ENCODE results near the gene SCN3A.

The SCN3A gene

DNA sequence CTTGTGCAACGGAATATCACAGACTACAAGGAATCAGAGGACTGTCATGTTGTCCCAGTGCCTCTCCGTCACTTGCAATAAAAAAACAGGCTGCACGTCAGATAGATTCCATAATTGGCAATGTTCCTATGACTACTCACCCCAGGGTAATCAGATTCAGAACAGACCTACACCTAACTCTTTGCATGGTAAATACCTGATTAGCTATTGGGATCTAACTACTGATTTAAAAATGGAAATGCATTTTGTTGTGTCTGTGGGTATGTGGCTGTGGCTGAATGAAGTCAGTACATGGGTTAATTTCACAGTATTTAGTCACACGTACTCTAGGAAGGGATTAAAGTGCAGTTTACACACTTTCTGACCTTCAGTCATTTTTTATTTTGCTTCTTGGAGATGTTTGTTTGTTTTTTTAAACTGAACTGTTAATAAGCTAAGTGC is 91.7 kb downstream of the SCN3A start:
- DNase-seq (ENCODE audit: low read depth, low spot score) = peak; percentile 6

DNA sequence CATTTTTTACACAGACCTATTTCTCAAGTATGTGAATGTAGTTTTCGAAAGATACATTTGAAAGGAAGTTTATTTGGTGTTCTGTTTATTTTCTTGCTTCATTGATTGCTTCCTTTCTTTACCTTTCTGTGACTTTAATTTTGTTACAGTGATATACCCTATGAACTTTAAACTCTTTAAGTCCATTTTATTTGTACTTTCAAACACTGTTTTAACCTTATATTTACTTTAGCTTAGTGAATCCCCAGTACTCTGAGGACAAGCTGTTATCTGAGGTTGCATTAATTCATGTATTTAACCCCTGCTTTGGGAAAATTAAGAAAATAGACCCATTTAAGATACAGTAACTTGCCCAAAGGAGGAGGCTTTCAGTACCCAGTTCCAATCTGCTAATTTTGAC is 93.5 kb downstream of the SCN3A start:
- DNase-seq (ENCODE audit: low read depth, low spot score) = no peak

DNA sequence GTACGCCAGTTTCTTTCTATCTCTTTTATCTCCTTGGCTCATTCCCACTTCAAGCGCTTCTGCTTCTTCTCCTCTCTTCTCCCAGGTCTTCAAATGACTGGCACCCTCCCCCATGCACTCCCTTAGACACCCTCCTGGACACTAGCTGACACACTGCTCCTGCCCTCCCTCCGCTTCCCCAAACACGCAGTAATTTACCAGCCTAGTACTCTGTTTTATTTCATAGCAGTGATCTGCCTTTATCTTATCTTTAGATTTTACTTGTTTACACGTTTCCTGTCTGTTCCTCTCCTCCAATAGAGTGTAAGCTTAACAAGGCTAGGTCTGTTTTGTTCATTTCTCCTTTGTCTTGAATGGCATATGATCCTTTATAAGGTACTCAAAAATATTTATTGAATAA is 93.9 kb downstream of the SCN3A start:
- no peak for DNase-seq (ENCODE audit: low read depth, low spot score)

DNA sequence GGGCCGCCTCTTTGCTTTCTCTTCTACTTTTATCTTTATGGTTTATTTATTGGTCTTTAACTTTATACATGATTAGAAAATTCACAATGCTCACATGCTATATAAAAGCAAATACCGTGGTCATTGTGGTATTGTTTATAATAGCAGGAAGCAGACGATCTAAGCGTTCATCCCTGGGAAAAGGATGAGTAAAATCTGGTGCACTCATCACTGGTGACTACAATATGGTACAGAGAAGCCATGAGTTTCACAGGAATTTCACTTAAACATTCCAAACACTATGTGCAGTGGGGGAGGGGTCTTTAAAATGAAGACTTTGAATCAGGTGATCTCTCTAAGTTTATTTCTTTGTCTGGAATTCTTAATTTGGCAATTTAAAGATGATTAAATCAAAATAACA is 97.9 kb downstream of the SCN3A start:
- no peak for DNase-seq (ENCODE audit: low read depth, low spot score)

DNA sequence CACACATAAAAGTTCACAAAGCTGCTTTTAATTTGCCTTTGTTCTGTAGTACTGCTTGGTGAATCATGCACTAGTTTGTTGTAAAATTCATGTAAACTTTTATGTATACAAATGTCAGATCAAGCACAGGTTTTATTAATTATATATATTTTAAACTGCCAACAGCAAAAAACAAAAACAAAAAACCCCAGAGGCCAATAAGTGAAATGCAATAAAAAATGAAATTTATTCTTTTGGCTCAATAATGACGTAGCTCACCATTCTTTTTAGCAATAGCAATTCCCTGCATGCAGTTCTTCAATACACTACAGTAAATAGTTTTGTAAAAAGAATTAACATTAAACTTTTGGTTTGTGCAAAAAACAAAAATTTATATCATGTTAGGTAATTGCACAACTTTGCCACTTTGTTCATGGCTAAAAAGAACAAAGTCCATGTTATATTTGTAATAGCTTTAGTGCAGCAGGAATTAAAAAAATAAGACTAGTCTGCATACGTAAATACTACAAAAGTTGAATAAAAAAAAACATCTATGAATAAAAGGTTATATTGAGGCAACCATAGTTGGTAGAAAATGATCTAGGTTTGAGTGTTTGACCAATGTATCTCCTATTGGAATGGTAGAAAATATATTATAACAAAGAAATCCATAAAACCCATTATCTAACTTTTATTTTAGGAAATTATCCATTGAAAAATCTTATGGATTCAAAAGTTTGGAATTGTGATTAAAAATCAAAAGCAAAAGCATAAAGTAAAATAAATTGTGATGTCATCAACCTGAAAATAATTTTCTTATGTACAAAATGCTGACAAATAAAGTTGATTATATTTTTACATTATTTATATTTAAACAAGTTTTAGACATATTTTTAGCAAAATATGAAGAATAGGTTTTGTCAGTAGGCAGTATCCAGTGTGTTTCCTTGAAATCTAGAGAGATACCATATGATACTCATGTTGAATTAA is 115.6 kb downstream of the SCN3A start:
- no peak for DNase-seq (ENCODE audit: low read depth, low spot score)

DNA sequence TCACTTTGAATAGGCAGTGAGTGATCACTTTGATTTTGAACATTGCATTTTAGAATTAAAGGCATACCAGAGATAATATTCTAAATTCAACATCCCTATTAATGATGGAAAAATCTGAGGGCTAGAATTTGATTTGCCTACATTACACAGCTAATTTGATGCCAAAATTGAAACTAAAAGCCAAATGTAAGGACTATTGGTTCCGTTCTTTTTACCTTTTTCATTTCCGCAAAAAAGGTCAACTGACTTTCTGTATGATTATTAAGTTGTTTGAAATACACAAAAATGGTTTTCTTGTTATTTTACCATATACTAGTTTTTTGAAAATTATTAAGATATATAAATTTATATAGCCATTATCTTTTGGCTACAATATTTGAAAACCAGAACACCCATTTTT is 117.5 kb downstream of the SCN3A start:
- DNase-seq (ENCODE audit: low read depth, low spot score) = no peak

DNA sequence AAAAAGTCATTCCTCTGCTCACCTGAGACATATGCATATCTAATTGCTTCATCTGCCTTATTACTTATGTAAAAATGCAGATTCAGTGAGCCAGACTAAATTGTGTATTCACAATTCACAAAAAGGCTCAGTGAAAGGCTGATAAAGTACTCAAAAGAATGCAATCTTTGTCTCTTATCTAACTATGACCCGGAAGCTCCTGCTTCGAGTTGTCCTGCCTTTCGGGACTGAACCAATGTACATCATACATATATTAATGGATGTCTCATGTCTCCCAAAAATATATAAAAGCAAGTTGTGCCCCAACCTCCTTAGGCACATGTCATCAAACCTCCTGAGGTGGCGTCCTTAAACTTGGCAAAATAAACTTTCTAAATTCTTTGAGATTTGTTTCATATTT is 120.5 kb downstream of the SCN3A start:
- no peak for DNase-seq (ENCODE audit: low read depth, low spot score)

DNA sequence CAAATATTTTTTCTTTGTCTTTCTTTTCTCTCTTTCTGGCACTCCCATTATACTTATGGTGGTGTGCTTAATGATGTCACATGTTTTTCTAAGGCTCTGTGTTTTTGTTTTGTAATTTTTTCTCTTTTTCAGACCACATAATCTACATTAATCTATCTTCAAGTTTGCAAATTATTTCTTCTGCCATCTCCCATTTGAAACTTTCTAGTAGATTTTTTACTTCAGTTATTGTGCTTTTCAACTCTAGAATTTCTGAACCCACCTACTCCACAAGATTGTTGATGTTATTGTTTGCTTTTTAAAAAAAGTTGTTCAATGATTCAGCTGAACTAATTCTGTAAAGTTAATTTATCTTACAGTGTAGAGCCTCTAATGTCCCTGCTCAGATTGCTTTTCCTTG is 121.4 kb downstream of the SCN3A start:
- no peak for DNase-seq (ENCODE audit: low read depth, low spot score)

DNA sequence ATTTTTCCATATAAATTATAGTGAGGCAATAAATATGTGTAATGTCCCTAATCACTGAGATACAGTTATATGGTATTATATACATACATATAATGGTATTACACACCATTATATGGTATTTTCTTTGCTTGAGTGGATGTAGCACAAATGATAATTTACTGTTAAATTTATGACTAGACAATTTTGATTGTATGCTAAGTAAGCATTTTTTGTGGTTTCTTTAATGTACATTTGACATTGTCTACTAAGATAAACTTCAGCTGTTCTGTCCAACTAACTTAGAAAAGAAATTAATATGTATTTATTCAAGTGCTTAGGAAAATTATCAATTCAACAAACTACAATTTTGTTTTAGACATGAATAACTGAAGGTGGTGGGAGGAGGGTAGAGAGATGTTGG is 122.6 kb downstream of the SCN3A start:
- no peak for DNase-seq (ENCODE audit: low read depth, low spot score)

DNA sequence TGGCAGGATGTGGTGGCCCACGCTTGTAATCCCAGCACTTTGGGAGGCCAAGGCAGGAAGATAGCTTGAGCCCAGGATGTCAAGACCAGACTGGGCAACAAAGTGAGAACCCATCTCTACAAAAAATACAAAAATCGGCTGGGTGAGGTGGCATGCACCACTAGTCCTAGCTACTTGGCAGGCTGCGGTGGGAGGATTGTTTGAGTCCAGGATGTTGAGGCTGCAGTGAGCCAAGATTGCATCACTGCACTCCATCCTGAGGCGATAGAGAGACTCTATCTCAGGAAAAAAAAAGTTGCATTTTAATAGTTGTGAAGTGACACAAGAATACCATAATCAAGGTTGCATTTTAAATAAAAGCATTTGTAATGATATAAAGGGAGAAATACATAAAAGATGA is 124.4 kb downstream of the SCN3A start:
- DNase-seq (ENCODE audit: low read depth, low spot score) = no peak

DNA sequence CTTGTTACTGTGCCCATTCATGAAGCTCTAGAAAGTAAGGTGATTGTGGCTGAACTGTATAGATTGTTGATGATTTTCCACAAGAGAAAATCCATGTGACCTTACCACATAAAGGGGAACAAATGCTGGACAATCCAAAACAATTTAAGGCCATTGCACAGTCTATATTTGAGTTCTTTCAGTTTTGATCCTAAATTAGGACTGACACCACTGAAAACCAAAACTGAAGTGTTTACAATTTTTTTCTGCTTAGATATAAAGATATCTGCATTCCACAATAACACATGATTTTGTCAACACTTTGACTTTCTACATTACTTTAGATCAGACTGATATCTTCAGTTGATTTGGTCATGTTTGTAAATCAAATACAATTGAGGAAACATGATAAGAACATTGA is 124.9 kb downstream of the SCN3A start:
- DNase-seq (ENCODE audit: low read depth, low spot score) = no peak

DNA sequence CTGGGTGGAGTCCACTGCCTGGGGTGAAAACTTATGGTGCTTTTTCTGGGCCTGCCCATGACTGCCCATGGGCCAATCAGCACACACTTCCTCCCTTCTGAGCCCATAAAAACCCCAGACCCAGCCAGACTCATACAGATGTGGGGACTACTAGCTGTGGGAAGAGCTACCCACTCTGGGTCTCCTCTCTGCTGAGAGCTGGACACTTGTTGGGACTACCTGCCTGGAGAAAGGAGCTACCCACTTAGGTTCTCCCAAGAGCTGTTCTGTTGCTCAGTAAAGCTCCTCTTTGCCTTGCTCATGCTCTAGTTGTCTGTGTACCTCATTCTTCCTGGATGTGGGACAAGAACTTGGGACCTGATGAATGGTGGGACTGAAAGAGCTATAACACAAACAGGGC is 129.0 kb downstream of the SCN3A start:
- DNase-seq (ENCODE audit: low read depth, low spot score) = no peak

DNA sequence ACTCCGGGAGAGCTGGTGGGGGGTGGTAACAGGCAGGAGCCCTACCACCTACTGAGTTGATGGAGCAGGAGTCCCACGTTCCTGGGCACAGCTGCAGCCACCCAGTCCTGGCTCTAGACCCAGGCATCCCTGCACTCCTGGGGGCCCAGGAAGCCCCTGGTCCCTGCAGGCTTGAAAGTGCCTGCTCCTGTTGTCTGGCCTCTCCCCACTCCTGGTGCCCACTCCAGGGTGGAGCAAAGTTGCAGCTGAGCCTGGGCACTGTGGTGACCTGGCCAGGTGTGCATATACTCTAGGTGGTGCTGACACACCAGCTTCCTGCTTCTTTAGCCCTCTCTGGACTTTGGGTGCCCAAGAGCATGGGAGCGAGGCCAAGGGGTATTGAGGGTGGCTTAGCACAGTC is 129.5 kb downstream of the SCN3A start:
- no peak for DNase-seq (ENCODE audit: low read depth, low spot score)

DNA sequence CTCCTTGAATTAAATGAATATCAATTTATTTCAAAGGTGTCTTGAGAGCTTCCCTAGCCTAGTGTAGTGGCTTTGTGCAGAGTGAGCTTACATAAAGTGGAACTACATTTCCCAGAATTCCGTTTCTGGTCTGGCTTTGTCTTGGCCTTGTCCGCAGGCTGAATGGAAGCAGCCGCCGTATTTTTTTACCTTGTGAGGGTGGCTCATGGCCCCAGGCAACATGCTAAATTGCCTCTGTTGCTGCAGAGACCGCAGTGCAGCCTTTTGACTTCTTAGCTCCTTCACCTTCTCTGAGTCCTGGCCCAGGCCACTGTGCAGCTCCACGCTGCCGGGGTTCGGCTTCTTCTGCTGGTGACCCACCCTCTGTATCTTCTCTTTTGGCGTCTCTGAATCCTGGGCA is 133.8 kb downstream of the SCN3A start:
- DNase-seq (ENCODE audit: low read depth, low spot score) = no peak

DNA sequence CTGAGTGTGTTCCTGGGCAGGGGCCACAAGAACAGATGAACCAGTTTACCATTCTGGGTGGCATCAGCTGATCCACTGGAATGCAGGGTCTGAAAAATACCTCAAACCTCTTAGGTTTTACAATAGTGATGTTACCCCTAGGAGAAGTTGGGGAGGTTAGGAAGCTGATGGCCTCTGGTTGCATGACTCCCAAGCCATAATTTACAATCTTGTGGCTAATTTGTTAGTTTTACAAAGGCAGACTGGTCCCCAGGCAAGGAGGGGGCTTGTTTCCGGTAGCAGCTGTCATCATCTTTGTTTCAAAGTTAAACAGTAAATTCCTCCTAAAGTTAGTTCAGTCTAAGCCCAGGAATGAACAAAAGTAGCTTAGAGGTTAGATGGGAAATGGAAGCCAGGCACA is 134.7 kb downstream of the SCN3A start:
- peak; percentile 6 for DNase-seq (ENCODE audit: low read depth, low spot score)

DNA sequence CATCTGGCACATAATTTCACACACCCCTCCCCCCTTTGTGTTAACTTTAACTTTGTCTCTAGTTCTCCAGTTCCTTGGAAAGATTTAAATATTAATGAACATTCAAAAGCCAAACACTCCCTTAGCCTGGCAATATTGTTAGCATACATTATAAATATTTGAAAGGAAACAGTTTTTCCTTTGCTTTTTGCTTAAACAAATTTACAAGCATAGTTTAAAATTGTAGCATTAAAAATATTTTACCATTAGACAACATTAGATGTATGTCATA is 135.4 kb downstream of the SCN3A start:
- no peak for DNase-seq (ENCODE audit: low read depth, low spot score)

DNA sequence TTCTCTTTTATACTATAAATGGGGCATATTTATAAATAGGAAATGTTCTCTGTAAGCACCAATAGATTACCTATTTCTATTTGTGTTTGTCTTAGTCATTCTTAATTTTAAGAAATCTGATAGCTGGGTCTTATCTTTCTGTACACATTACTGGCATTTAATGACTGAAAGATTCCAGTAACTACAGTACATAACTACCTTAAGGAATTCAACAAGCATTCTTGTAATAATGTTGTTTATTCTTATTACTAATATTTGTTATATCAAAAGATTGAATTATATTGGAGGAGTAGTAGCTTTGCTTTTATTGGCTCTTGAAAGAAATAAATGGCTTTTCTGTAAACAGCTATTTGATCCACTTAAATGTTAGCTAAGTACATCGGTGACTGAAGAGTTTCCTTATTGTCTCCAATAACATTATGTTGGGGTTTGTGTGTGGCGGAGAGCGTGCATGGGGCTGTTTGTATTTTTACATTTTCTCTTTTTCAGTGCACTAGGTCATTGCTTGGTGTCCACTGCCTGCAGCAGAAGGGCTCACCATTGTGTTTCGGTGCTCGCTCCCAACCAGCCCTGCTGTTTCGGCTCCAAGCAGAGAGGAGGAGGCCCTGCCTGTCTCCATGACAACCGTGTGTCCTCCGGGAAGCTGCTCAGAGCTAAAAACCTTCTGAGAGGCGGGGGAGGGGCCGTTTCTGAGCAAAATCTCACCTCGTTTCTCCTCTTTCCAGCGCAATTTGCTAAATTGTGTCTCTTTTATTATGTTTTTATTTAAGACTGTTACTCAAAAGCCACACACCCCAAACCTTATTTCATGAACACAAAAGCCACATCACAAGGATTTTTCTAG is 136.0 kb downstream of the SCN3A start:
- DNase-seq (ENCODE audit: low read depth, low spot score) = peak; percentile 85

DNA sequence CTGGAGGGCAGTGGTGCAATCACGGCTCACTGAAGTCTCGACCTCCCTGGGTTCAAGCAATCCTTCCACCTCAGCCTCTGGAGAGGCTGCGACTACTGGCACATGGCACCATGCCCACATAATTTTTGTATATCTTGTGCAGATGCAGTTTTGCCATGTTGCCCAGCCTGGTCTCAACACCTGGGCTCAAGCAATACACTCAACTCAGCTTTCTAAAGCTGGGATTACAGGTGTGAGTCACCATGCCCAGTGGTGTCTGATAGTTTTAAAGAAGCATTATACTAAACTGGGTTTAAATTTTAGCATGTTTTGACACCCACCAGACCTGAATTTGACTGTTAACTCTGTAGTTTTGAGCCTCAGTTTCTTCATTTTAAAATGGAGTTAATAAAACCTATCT is 139.1 kb downstream of the SCN3A start:
- no peak for DNase-seq (ENCODE audit: low read depth, low spot score)

DNA sequence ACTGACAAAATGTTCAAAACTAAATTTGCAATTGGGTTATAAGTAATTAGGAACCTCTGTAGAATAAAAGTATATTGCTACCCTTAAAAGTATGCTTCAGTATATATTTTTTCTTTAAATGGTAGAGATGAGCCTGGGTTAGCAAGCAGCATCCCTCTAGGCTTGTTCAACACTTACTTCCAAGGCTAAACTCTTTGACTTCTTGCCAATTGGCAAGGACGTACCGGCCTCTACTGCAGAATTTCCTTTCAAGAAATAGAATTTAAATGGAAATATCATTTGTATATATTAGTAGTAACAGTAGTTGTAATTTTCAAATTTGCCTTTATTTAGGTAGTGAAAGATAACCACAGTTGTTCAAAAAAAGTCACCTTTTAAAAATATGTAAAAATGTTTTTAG is 143.4 kb downstream of the SCN3A start:
- no peak for DNase-seq (ENCODE audit: low read depth, low spot score)

DNA sequence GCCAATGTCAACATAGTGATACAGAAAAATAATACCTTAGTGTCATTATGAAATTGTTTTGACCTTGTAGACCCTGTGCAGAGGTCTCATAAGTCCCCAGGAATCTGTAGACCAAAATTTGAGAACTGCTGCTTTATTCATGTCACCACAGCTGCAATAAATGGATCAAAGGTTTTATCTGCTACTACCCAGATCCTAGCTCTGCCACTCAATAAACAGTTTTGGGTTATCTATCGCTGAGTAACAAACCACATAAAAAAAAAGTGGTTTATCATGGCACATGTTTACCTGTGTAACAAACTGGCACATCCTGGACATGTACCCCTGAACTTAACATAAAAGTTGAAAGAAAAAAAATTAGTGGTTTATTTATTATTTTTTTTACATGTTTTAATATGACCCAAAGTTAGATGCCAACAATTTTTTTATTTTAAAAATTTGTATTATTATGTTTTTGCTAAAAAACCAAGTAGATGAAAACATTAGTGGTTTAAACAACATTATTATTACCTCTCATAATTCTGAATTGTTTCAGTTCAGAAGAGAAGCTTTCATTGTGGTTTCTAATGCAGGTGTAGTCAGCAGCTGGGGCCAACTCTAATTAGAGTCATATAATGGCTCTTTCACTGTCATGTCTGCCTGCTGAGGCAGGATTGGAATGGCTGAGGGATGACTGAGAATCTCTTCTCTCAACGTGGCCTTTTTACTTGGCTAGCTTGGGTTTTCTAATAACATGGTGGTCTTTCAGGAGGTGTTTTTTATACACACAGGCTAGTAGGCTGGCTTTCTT is 145.2 kb downstream of the SCN3A start:
- no peak for DNase-seq (ENCODE audit: low read depth, low spot score)

DNA sequence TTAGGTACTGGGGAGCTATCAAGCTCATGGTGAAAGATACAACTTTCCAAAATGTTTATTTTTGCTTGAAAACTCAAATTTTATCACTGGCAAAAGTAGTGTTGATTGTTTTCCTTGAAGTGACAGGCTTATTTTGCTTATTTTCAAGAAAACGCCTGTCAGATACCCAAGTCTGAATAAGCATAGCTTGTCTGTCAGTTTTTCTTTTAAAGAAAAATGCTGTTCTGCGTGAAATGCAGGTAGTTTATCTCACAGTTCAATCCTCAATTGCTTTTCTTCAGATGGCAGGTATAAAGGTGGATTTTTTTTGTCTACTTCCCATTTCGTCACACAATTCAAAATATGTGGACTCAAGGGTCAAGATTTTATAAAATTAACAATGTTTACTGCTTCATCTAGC is 145.9 kb downstream of the SCN3A start:
- DNase-seq (ENCODE audit: low read depth, low spot score) = no peak

DNA sequence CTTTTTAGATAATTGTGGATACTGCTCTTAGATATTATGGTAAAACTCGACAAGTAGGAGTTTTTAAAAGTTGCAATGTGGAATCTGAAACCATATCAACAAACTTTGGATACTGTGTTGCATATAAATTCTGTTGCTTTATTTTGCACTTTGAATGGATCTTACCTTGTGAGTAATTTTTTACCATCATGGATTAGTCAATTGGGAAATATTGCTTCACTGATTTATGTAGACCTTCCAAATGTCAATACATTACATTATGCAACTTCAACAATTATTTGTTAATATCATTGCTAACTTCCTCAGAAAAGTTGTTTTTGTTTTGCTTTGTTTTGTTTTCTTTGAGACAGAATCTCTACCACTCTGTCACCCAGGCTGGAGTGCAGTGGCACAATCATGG is 146.5 kb downstream of the SCN3A start:
- no peak for DNase-seq (ENCODE audit: low read depth, low spot score)
